Activated CD8-positive, alpha-beta T cell treated with anti-CD3 and anti-CD28 coated beads, Interleukin-2, amount 10 ng/mL, durations not matched to agents 7 days and 5 days (primary cell): ENCODE measurements around the gene TMPRSS2. TPM values are rescaled to one million over a fixed set of nuclear protein-coding genes. Genes with fewer than 3 reads are reported as not detected.

ENCODE experiments used
- ATAC-seq: fragments of 150-1000 bp; cut with Tn5 transposase; one replicate; pipeline ENCODE4 v1.10.0; 2021; ENCODE audit warnings: moderate library complexity
- CTCF ChIA-PET: fragments of 350-600 bp; sonication (Branson Sonifier 250); formaldehyde crosslinking; loops from one replicate; lab custom pipeline; 2021; ENCODE audit warnings: antibody characterized with exemption; lab: Charles Lee
- POLR2A ChIA-PET: fragments of 350-600 bp; sonication (Branson Sonifier 250); formaldehyde crosslinking; loops from one replicate; lab custom pipeline; 2021; ENCODE audit warnings: antibody characterized with exemption; lab: Charles Lee
- DNase-seq: peaks from one replicate; pipeline ENCODE4 v3.0.0-alpha.2; 2020
- H3K27ac Mint-ChIP-seq: one replicate; pipeline ENCODE4 v1.8.0; 2021; ENCODE audit warnings: mild to moderate bottlenecking, mixed read lengths
- H3K27me3 Mint-ChIP-seq: one replicate; pipeline ENCODE4 v1.8.0; 2021; ENCODE audit warnings: low read depth, mixed read lengths
- H3K36me3 Mint-ChIP-seq: one replicate; pipeline ENCODE4 v1.8.0; 2021; ENCODE audit warnings: low read depth, mixed read lengths
- H3K4me1 Mint-ChIP-seq: one replicate; pipeline ENCODE4 v1.8.0; 2021; ENCODE audit warnings: low read depth, mixed read lengths
- H3K4me3 Mint-ChIP-seq: one replicate; pipeline ENCODE4 v1.8.0; 2021; ENCODE audit warnings: mild to moderate bottlenecking, mixed read lengths
- H3K9me3 Mint-ChIP-seq: one replicate; pipeline ENCODE4 v1.8.0; 2022; ENCODE audit warnings: mixed read lengths; ENCODE audit not compliant: insufficient read depth
- total RNA-seq, 2 experiments: library from RNA; stranded (reverse); gene quantifications; one replicate each; pipeline ENCODE4 v1.2.3, GENCODE V29; 2021

TMPRSS2 gene
- total RNA-seq, 2 experiments from 2014 or later, result not detected

- no peak overlapping the region for H3K27ac Mint-ChIP-seq
- CTCF ChIA-PET, result interaction anchor here (1.0 to 3.0 kb wide), 4 partner anchors 8 to 336 kb away, joined by 3 to 32 read pairs (median 4); no protein-coding TSS in a partner anchor
- ATAC-seq (no peak), DNase-seq (no peak)
- POLR2A ChIA-PET, result interaction anchor here (0.9 to 1.2 kb wide), 2 partner anchors 10 kb away, joined by 3 read pairs; no protein-coding TSS in a partner anchor
- peaks cover 38% of the 10 kb centered on the region for H3K4me1 Mint-ChIP-seq
- H3K27me3 Mint-ChIP-seq, result no peaks in the 10 kb centered on the region
- no peaks in the 10 kb centered on the region for H3K9me3 Mint-ChIP-seq
- no peak overlapping the region for H3K4me3 Mint-ChIP-seq
- H3K36me3 Mint-ChIP-seq, result peaks cover 87% of the 10 kb centered on the region
These were observed 49.4 kb downstream of the TMPRSS2 start for GRCh38 chr21:41458559-41458958.

GRCh38 chr21:41458121-41458520 lies 49.8 kb downstream of the TMPRSS2 start:
- no peaks in the 10 kb centered on the region for H3K27me3 Mint-ChIP-seq
- peaks cover 38% of the 10 kb centered on the region for H3K4me1 Mint-ChIP-seq
- ChIA-PET POLR2A (no interaction called here), CTCF (interaction anchor here (1.1 to 3.0 kb wide), 2 partner anchors 175 to 336 kb away, joined by 3 to 32 read pairs; no protein-coding TSS in a partner anchor)
- ATAC-seq (no peak), DNase-seq (no peak)
- H3K4me3 Mint-ChIP-seq, result no peak overlapping the region
- H3K36me3 Mint-ChIP-seq, result peaks cover 88% of the 10 kb centered on the region
- no peaks in the 10 kb centered on the region for H3K9me3 Mint-ChIP-seq
- H3K27ac Mint-ChIP-seq, result peak overlapping the region; percentile 8

- Mint-ChIP-seq H3K27ac (peak overlapping the region; percentile 27), H3K27me3 (no peaks in the 10 kb centered on the region), H3K4me1 (peaks cover 31% of the 10 kb centered on the region), H3K36me3 (peaks cover 91% of the 10 kb centered on the region), H3K9me3 (no peaks in the 10 kb centered on the region), H3K4me3 (no peak overlapping the region)
- DNase-seq (no peak), ATAC-seq (no peak)
- ChIA-PET CTCF (interaction anchor here (0.7 kb wide), 1 partner anchor 42 kb away, joined by 3 read pairs; no protein-coding TSS in a partner anchor), POLR2A (interaction anchor here (0.6 to 1.7 kb wide), 3 partner anchors 10 to 80 kb away, joined by 6 to 8 read pairs (median 7); partner anchors contain the start of gene MX1)
These were observed 54.2 kb downstream of the TMPRSS2 start for GRCh38 chr21:41453761-41454160.

- H3K4me1 Mint-ChIP-seq, result peaks cover 27% of the 10 kb centered on the region
- H3K27ac Mint-ChIP-seq, result peak overlapping the region; percentile 66
- no peak overlapping the region for H3K4me3 Mint-ChIP-seq
- ChIA-PET POLR2A (interaction anchor here (0.6 to 1.7 kb wide), 5 partner anchors 10 to 28 kb away, joined by 3 to 8 read pairs (median 4); partner anchors contain the start of gene MX1), CTCF (no interaction called here)
- H3K27me3 Mint-ChIP-seq, result no peaks in the 10 kb centered on the region
- DNase-seq (no peak), ATAC-seq (no peak)
- H3K36me3 Mint-ChIP-seq, result peaks cover 89% of the 10 kb centered on the region
- no peaks in the 10 kb centered on the region for H3K9me3 Mint-ChIP-seq
These were observed 54.8 kb downstream of the TMPRSS2 start for GRCh38 chr21:41453198-41453597.

GRCh38 chr21:41451753-41452676 lies 55.9 kb downstream of the TMPRSS2 start:
- ChIA-PET POLR2A (interaction anchor here (0.5 to 1.7 kb wide), 4 partner anchors 8 to 76 kb away, joined by 3 to 8 read pairs (median 6); partner anchors contain the start of gene MX1), CTCF (interaction anchor here (3.4 kb wide), 1 partner anchor 168 kb away, joined by 14 read pairs; no protein-coding TSS in a partner anchor)
- ATAC-seq, result no peak
- Mint-ChIP-seq H3K27me3 (no peaks in the 10 kb centered on the region), H3K36me3 (peaks cover 88% of the 10 kb centered on the region), H3K27ac (peak overlapping the region; percentile 55), H3K9me3 (no peaks in the 10 kb centered on the region), H3K4me1 (peaks cover 26% of the 10 kb centered on the region), H3K4me3 (no peak overlapping the region)
- no peak for DNase-seq

- no peaks in the 10 kb centered on the region for H3K27me3 Mint-ChIP-seq
- ATAC-seq, result no peak
- H3K9me3 Mint-ChIP-seq, result no peaks in the 10 kb centered on the region
- H3K4me3 Mint-ChIP-seq, result no peak overlapping the region
- ChIA-PET CTCF (interaction anchor here (1.0 to 3.4 kb wide), 3 partner anchors 9 to 166 kb away, joined by 3 to 14 read pairs (median 3); no protein-coding TSS in a partner anchor), POLR2A (interaction anchor here (0.7 to 1.9 kb wide), 5 partner anchors 9 to 81 kb away, joined by 3 to 6 read pairs (median 4); no protein-coding TSS in a partner anchor)
- H3K4me1 Mint-ChIP-seq, result peaks cover 22% of the 10 kb centered on the region
- H3K36me3 Mint-ChIP-seq, result peaks cover 92% of the 10 kb centered on the region
- no peak overlapping the region for H3K27ac Mint-ChIP-seq
- no peak for DNase-seq
These were observed 58.3 kb downstream of the TMPRSS2 start for GRCh38 chr21:41449613-41450012.

GRCh38 chr21:41447356-41447755 lies 60.6 kb downstream of the TMPRSS2 start:
- H3K27ac Mint-ChIP-seq, result peak overlapping the region; percentile 13
- DNase-seq (no peak), ATAC-seq (no peak)
- ChIA-PET CTCF (no interaction called here), POLR2A (no interaction called here)
- no peaks in the 10 kb centered on the region for H3K9me3 Mint-ChIP-seq
- no peaks in the 10 kb centered on the region for H3K27me3 Mint-ChIP-seq
- peaks cover 25% of the 10 kb centered on the region for H3K4me1 Mint-ChIP-seq
- H3K4me3 Mint-ChIP-seq, result no peak overlapping the region
- peaks cover 91% of the 10 kb centered on the region for H3K36me3 Mint-ChIP-seq

GRCh38 chr21:41446586-41446985 lies 61.4 kb downstream of the TMPRSS2 start:
- H3K27ac Mint-ChIP-seq, result no peak overlapping the region
- POLR2A ChIA-PET, result no interaction called here
- no peaks in the 10 kb centered on the region for H3K9me3 Mint-ChIP-seq
- DNase-seq (no peak), ATAC-seq (no peak)
- peaks cover 22% of the 10 kb centered on the region for H3K4me1 Mint-ChIP-seq
- peaks cover 90% of the 10 kb centered on the region for H3K36me3 Mint-ChIP-seq
- CTCF ChIA-PET, result no interaction called here
- H3K27me3 Mint-ChIP-seq, result no peaks in the 10 kb centered on the region
- no peak overlapping the region for H3K4me3 Mint-ChIP-seq

GRCh38 chr21:41445465-41445862 lies 62.5 kb downstream of the TMPRSS2 start:
- ATAC-seq (no peak), DNase-seq (no peak)
- POLR2A ChIA-PET, result interaction anchor here (0.8 kb wide), 1 partner anchor 14 kb away, joined by 4 read pairs; no protein-coding TSS in a partner anchor
- no peaks in the 10 kb centered on the region for H3K9me3 Mint-ChIP-seq
- peaks cover 24% of the 10 kb centered on the region for H3K4me1 Mint-ChIP-seq
- H3K27me3 Mint-ChIP-seq, result no peaks in the 10 kb centered on the region
- H3K27ac Mint-ChIP-seq, result no peak overlapping the region
- CTCF ChIA-PET, result no interaction called here
- H3K36me3 Mint-ChIP-seq, result peaks cover 92% of the 10 kb centered on the region
- no peak overlapping the region for H3K4me3 Mint-ChIP-seq

GRCh38 chr21:41444703-41445464 lies 63.1 kb downstream of the TMPRSS2 start:
- no peaks in the 10 kb centered on the region for H3K9me3 Mint-ChIP-seq
- DNase-seq (no peak), ATAC-seq (no peak)
- H3K27me3 Mint-ChIP-seq, result no peaks in the 10 kb centered on the region
- H3K36me3 Mint-ChIP-seq, result peaks cover 92% of the 10 kb centered on the region
- peak overlapping the region; percentile 25 for H3K27ac Mint-ChIP-seq
- H3K4me1 Mint-ChIP-seq, result peaks cover 28% of the 10 kb centered on the region
- H3K4me3 Mint-ChIP-seq, result no peak overlapping the region
- ChIA-PET POLR2A (interaction anchor here (0.8 to 2.7 kb wide), 3 partner anchors 8 to 19 kb away, joined by 4 to 21 read pairs (median 7); partner anchors contain the start of gene MX1), CTCF (interaction anchor here (1.1 kb wide), 1 partner anchor 161 kb away, joined by 9 read pairs; no protein-coding TSS in a partner anchor)

- no peak for DNase-seq
- peaks cover 91% of the 10 kb centered on the region for H3K36me3 Mint-ChIP-seq
- peaks cover 34% of the 10 kb centered on the region for H3K4me1 Mint-ChIP-seq
- CTCF ChIA-PET, result interaction anchor here (1.1 kb wide), 1 partner anchor 160 kb away, joined by 9 read pairs; no protein-coding TSS in a partner anchor
- no peak for ATAC-seq
- no peaks in the 10 kb centered on the region for H3K9me3 Mint-ChIP-seq
- H3K27me3 Mint-ChIP-seq, result no peaks in the 10 kb centered on the region
- H3K27ac Mint-ChIP-seq, result peak overlapping the region; percentile 30
- no peak overlapping the region for H3K4me3 Mint-ChIP-seq
- POLR2A ChIA-PET, result interaction anchor here (1.2 to 2.7 kb wide), 4 partner anchors 9 to 17 kb away, joined by 4 to 21 read pairs (median 6); partner anchors contain the start of gene MX1
These were observed 64.4 kb downstream of the TMPRSS2 start for GRCh38 chr21:41443562-41443961.
